GM19455 (cell line): ENCODE data around the gene UBAC1.
"Not testable (repeated sequence)": the region's sequence is repeated elsewhere in the genome, so short reads cannot be mapped to it uniquely, and the experiment has no call there.

Experiments used
- ATAC-seq: cut with Tn5 transposase; IDR thresholded peaks from one replicate; pipeline ENCODE4 v1.9.1; 2021; ENCODE audit not compliant: unreplicated experiment

Gene UBAC1

GRCh38 chr9:135902655-135903357 is 58.4 kb downstream of the UBAC1 start:
- ATAC-seq, result no peak

- ATAC-seq, result no peak
Measured at GRCh38 chr9:135901826-135902225, 59.3 kb downstream of the UBAC1 start.

GRCh38 chr9:135901031-135901758 is 60.0 kb downstream of the UBAC1 start:
- ATAC-seq, result no peak

GRCh38 chr9:135898634-135899407 is 62.4 kb downstream of the UBAC1 start:
- no peak for ATAC-seq

GRCh38 chr9:135896626-135897025 is 64.5 kb downstream of the UBAC1 start:
- ATAC-seq, result no peak

GRCh38 chr9:135896205-135896604 is 65.0 kb downstream of the UBAC1 start:
- no peak for ATAC-seq

GRCh38 chr9:135895202-135895848 is 65.8 kb downstream of the UBAC1 start:
- no peak for ATAC-seq

- no peak for ATAC-seq
Measured at GRCh38 chr9:135893104-135893503, 68.1 kb downstream of the UBAC1 start.

GRCh38 chr9:135892327-135892726 is 68.8 kb downstream of the UBAC1 start:
- ATAC-seq, result not testable (repeated sequence)

GRCh38 chr9:135891027-135891631 is 70.0 kb downstream of the UBAC1 start:
- ATAC-seq, result no peak

- ATAC-seq, result no peak
Measured at GRCh38 chr9:135890190-135891026, 70.8 kb downstream of the UBAC1 start.

- no peak for ATAC-seq
Measured at GRCh38 chr9:135889564-135890189, 71.5 kb downstream of the UBAC1 start.

- ATAC-seq, result no peak
Measured at GRCh38 chr9:135888766-135889394, 72.3 kb downstream of the UBAC1 start.

GRCh38 chr9:135888126-135888765 is 72.9 kb downstream of the UBAC1 start:
- ATAC-seq, result no peak

- ATAC-seq, result no peak
Measured at GRCh38 chr9:135887585-135888050, 73.6 kb downstream of the UBAC1 start.

- no peak for ATAC-seq
Measured at GRCh38 chr9:135887021-135887507, 74.1 kb downstream of the UBAC1 start.

- no peak for ATAC-seq
Measured at GRCh38 chr9:135886147-135886981, 74.8 kb downstream of the UBAC1 start.
